Measurements from ENCODE around the gene CYP1A2. TPM values are rescaled to one million over a fixed set of nuclear protein-coding genes. Genes with fewer than 3 reads are reported as not detected.
A peak's percentile ranks its signal among the peaks of the same experiment; 100 is the strongest.
"Not testable (repeated sequence)": the region's sequence is repeated elsewhere in the genome, so short reads cannot be mapped to it uniquely, and the experiment has no call there.

CYP1A2 gene
- total RNA-seq, 1 donor: not detected

- DNase-seq (ENCODE audit: low read depth): no peak
- TF ChIP-seq CTCF (IDR thresholded peaks at IDR 0.05; ENCODE audit: insufficient read depth, low read depth, low read length): no peak
- H3K4me3 ChIP-seq (ENCODE audit: low read depth, low read length): peak overlapping the region; percentile 62
Observed at GRCh38 chr15:74726774-74727164, 21.9 kb upstream of the CYP1A2 start.

- no peak overlapping the region for H3K4me3 ChIP-seq (ENCODE audit: low read depth, low read length)
- no peak for TF ChIP-seq CTCF (IDR thresholded peaks at IDR 0.05; ENCODE audit: insufficient read depth, low read depth, low read length)
- DNase-seq (ENCODE audit: low read depth): no peak
Observed at GRCh38 chr15:74727727-74728126, 20.9 kb upstream of the CYP1A2 start.

- not testable (repeated sequence) for DNase-seq (ENCODE audit: low read depth); H3K4me3 ChIP-seq (ENCODE audit: low read depth, low read length)
Observed at GRCh38 chr15:74728699-74729098, 19.9 kb upstream of the CYP1A2 start.

- DNase-seq (ENCODE audit: low read depth); H3K4me3 ChIP-seq (ENCODE audit: low read depth, low read length): not testable (repeated sequence)
Observed at GRCh38 chr15:74729372-74729771, 19.3 kb upstream of the CYP1A2 start.

- no peak overlapping the region for H3K4me3 ChIP-seq (ENCODE audit: low read depth, low read length)
- no peak for TF ChIP-seq CTCF (IDR thresholded peaks at IDR 0.05; ENCODE audit: insufficient read depth, low read depth, low read length)
- DNase-seq (ENCODE audit: low read depth): no peak
Observed at GRCh38 chr15:74730619-74731316, 17.9 kb upstream of the CYP1A2 start.

- no peak for TF ChIP-seq CTCF (IDR thresholded peaks at IDR 0.05; ENCODE audit: insufficient read depth, low read depth, low read length)
- no peak overlapping the region for H3K4me3 ChIP-seq (ENCODE audit: low read depth, low read length)
- DNase-seq (ENCODE audit: low read depth): no peak
Observed at GRCh38 chr15:74732846-74733245, 15.8 kb upstream of the CYP1A2 start.

GRCh38 chr15:74733269-74733668 lies 15.4 kb upstream of the CYP1A2 start:
- no peak overlapping the region for H3K4me3 ChIP-seq (ENCODE audit: low read depth, low read length)
- no peak for TF ChIP-seq CTCF (IDR thresholded peaks at IDR 0.05; ENCODE audit: insufficient read depth, low read depth, low read length)
- DNase-seq (ENCODE audit: low read depth): no peak

- DNase-seq (ENCODE audit: low read depth): no peak
- TF ChIP-seq CTCF (IDR thresholded peaks at IDR 0.05; ENCODE audit: insufficient read depth, low read depth, low read length): no peak
Observed at GRCh38 chr15:74735305-74735704, 13.3 kb upstream of the CYP1A2 start.

GRCh38 chr15:74738239-74738638 lies 10.4 kb upstream of the CYP1A2 start:
- DNase-seq (ENCODE audit: low read depth); H3K4me3 ChIP-seq (ENCODE audit: low read depth, low read length): not testable (repeated sequence)

More at GRCh38 chr15:74735305-74735704, 13.3 kb upstream of the CYP1A2 start:
- no peak overlapping the region for H3K4me3 ChIP-seq (ENCODE audit: low read depth, low read length)
